Measurements from ENCODE around the gene ANKRD37. TPM values are rescaled to one million over a fixed set of nuclear protein-coding genes. Genes with fewer than 3 reads are reported as not detected.

Gene ANKRD37
- total and polyA plus RNA-seq, 2 donors (not counting 3 experiments of a cell fraction or from before 2014, with no cell fraction given), result 4.0 to 5.8 TPM

- H3K9me3 ChIP-seq (replicated peaks; ENCODE audit: control insufficient read depth, insufficient read depth, low read length), result no peaks in the 10 kb centered on the region
- peak overlapping the region; percentile 84 for H3K4me2 ChIP-seq (ENCODE audit: insufficient read depth, low read length)
- H2AFZ ChIP-seq (ENCODE audit: low read depth, low read length), result peak overlapping the region; percentile 80
- no peaks in the 10 kb centered on the region for H4K20me1 ChIP-seq (replicated peaks; ENCODE audit: control insufficient read depth, extremely low read depth, insufficient read depth, low read length)
- peaks cover 8% of the 10 kb centered on the region for H3K4me1 ChIP-seq (ENCODE audit: control insufficient read depth, extremely low read depth, insufficient read depth, low read length)
- no peak for TF ChIP-seq JUN (IDR thresholded peaks at IDR 0.05; ENCODE audit: borderline replicate concordance, insufficient read depth, insufficient read length, low read depth)
- TF ChIP-seq FOS (IDR thresholded peaks at IDR 0.05; ENCODE audit: borderline replicate concordance, insufficient read depth, low read length), result no peak
- TF ChIP-seq MYC (IDR thresholded peaks at IDR 0.05; ENCODE audit: low read depth, low read length), result no peak
- TF ChIP-seq POLR2A (IDR thresholded peaks at IDR 0.05; ENCODE audit: low read depth, low read length), result no peak
- no peak for TF ChIP-seq EZH2 (IDR thresholded peaks at IDR 0.05; ENCODE audit: borderline replicate concordance, low read depth, low read length, severe bottlenecking)
- no peak for TF ChIP-seq POLR2AphosphoS5 (IDR thresholded peaks at IDR 0.05; ENCODE audit: insufficient read depth, low read depth, low read length)
- TF ChIP-seq CTCF (IDR thresholded peaks at IDR 0.05; ENCODE audit: extremely low read depth in 1 of 2, insufficient read depth in 1 of 2, low read depth in 1 of 2, low read length in 2 of 2), result no peak
- TF ChIP-seq MAX (IDR thresholded peaks at IDR 0.05; ENCODE audit: insufficient read depth, insufficient read length), result no peak
- TF ChIP-seq GATA2 (IDR thresholded peaks at IDR 0.05; ENCODE audit: insufficient read depth, insufficient read length, low read depth, low read length), result no peak
- intact Hi-C loops (cut with micrococcal nuclease) (loop anchor here (1.0 to 2.0 kb wide), 4 partner anchors 29 to 222 kb away; partner anchors contain the start of genes ANKRD37, CCDC110 and CFAP97), dilution Hi-C loops (cut with MboI; ENCODE audit: extremely low pct_ligation_motif_present, low sequenced_read_pairs) (no loop called here)
- BruUV-seq (replicated peaks), result TSS peak; percentile 56
- POLR2A ChIA-PET, result interaction anchor here (0.7 to 1.1 kb wide), 3 partner anchors 11 to 29 kb away, joined by 3 to 4 read pairs (median 3); partner anchors contain the start of genes ANKRD37 and LRP2BP
- peak overlapping the region; percentile 59 to 90 (median 69) for H3K4me3 ChIP-seq (replicated peaks in 1 of 3; ENCODE audit: insufficient read depth in 1 of 3, low read depth in 1 of 3, low read length in 3 of 3)
- CTCF ChIA-PET, result interaction anchor here (1.0 to 3.2 kb wide), 6 partner anchors 13 to 613 kb away, joined by 3 to 22 read pairs (median 7); partner anchors contain the start of genes ANKRD37, LRP2BP and SNX25
- no peak for DNase-seq (ENCODE audit: low read depth, low spot score)
- H3K36me3 ChIP-seq (ENCODE audit: control insufficient read depth in 2 of 2, extremely low read depth in 1 of 2, insufficient read depth in 2 of 2, low read length in 2 of 2), result no peaks in the 10 kb centered on the region
- no peaks in the 10 kb centered on the region for H3K27me3 ChIP-seq (ENCODE audit: control insufficient read depth in 2 of 2, insufficient read depth in 2 of 2, low read length in 2 of 2)
- H3K27ac ChIP-seq (ENCODE audit: insufficient read depth, low read depth, low read length), result peak overlapping the region; percentile 96
- H3K79me2 ChIP-seq (ENCODE audit: control insufficient read depth, insufficient read depth, low read length), result peaks cover 14% of the 10 kb centered on the region
- H3K9ac ChIP-seq (replicated peaks; ENCODE audit: extremely low read depth, insufficient read depth, low read length), result peak overlapping the region; percentile 99
- no peaks in the 10 kb centered on the region for H3K9me1 ChIP-seq (replicated peaks; ENCODE audit: control insufficient read depth, extremely low read depth, insufficient read depth, low read length)
- FAIRE-seq, result peak; percentile 12
Measured at GRCh38 chr4:185424905-185425646, 28.4 kb downstream of the ANKRD37 start.
